K562 (cell line): ENCODE data around the gene PDZD2.

Experiments
- CBX3 ChIP-seq, 2 experiments: IDR thresholded peaks; 1 replicate in 1 of 2; 2 replicates in 1 of 2; pipeline ENCODE4 v1.6.1; 2012; ENCODE audit warnings: inconsistent platforms in 2 of 2, low read length in 2 of 2, borderline replicate concordance in 1 of 2, control low read depth in 1 of 2
- ELK1 ChIP-seq: sonication (generic); formaldehyde crosslinking; IDR thresholded peaks from 2 replicates; pipeline ENCODE4 v1.8.1; 2022; ENCODE audit warnings: missing genetic modification reagents
- HDGF ChIP-seq: fragments of 450-650 bp; IDR thresholded peaks from 2 replicates; pipeline ENCODE4 v1.6.1; 2016
- MLLT1 ChIP-seq, 2 experiments: fragments of 450-650 bp; IDR thresholded peaks; 2 replicates each; pipeline ENCODE4 v1.6.1; 2016
- PCBP2 ChIP-seq: fragments of 200-400 bp; formaldehyde crosslinking; IDR thresholded peaks from 2 replicates; pipeline ENCODE4 v1.6.1; 2018; ENCODE audit warnings: low read length, low read depth, mild to moderate bottlenecking, moderate library complexity; ENCODE audit not compliant: poor library complexity, severe bottlenecking
- POLR2A ChIP-seq: fragments of 450-650 bp; conservative IDR thresholded peaks from 2 replicates; pipeline ENCODE4 v1.6.1; 2016
- POLR2AphosphoS5 ChIP-seq: IDR thresholded peaks from 2 replicates; pipeline ENCODE4 v1.6.1; 2011; ENCODE audit warnings: mild to moderate bottlenecking, low read depth, low read length, moderate library complexity; ENCODE audit not compliant: control insufficient read depth, insufficient read depth
- RFX5 ChIP-seq: IDR thresholded peaks from 2 replicates; pipeline ENCODE4 v1.6.1; 2011; ENCODE audit warnings: low read depth, mild to moderate bottlenecking, improper control_type of control experiment, low read length
- SIN3A ChIP-seq, 2 experiments: fragments of 150-350 bp in 1 of 2; IDR thresholded peaks; 2 replicates each; pipeline ENCODE4 v1.6.1; 2011 to 2016; ENCODE audit warnings: borderline replicate concordance in 2 of 2, low read depth in 2 of 2, low read length in 2 of 2, mild to moderate bottlenecking in 2 of 2, moderate library complexity in 2 of 2; ENCODE audit not compliant: control insufficient read depth in 1 of 2

- no peak for TF ChIP-seq PCBP2
- TF ChIP-seq SIN3A (IDR thresholded peaks at IDR 0.05; ENCODE audit: borderline replicate concordance in 2 of 2, control insufficient read depth in 1 of 2, low read depth in 2 of 2, low read length in 2 of 2): no peak
- no peak for TF ChIP-seq HDGF
- no peak for TF ChIP-seq ELK1 (CRISPR knock-in tag)
- TF ChIP-seq RFX5: no peak
- TF ChIP-seq MLLT1 (IDR thresholded peaks at IDR 0.05): no peak
- no peak for TF ChIP-seq POLR2AphosphoS5
- no peak for TF ChIP-seq CBX3 (IDR thresholded peaks at IDR 0.05; ENCODE audit: borderline replicate concordance in 1 of 2, low read length in 2 of 2)
- no peak for TF ChIP-seq POLR2A
These were observed 43.9 kb downstream of the PDZD2 start for GRCh38 chr5:31682851-31683250.
